ENCODE measurements around the gene C1orf232. TPM values are rescaled to one million over a fixed set of nuclear protein-coding genes. Genes with fewer than 3 reads are reported as not detected.

Gene C1orf232
- total and polyA plus RNA-seq, 9 of the 15 experiments (the other 6 are each of a cell fraction or from before 2014, with no cell fraction given), result not detected

DNA sequence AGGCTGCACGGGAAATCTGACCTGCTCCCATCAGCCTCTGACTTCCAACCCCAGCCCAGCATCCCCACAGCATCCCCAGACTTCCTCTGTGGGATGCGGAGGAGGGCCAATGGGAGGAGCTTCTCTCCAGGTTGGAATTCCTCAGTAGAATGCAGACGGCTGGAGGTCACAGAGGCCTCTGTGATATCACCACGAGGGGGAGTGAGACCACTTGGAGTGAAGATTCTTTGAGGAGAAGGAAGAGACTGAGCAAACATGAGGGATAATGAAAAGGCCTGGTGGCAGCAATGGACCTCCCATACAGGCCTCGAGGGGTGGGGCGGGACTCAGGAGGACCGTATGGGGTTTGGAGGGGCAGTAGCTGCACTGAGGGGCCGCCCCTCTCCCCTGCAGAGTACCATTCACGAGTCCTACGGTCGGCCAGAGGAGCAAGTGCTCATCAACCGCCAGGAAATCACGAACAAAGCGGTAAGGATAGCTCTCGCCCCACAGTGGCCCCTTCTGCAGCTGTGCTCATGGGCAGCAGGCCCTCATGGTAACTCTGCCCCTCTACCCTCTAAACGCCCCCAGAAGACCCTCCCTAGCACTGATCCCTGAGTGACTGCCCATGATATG lies 21.7 kb upstream of the C1orf232 start, which contains the start of gene CATSPER4 (continued):
- TF ChIP-seq RCOR1 (IDR thresholded peaks at IDR 0.05; ENCODE audit: borderline replicate concordance in 1 of 2, low read depth in 2 of 2, low read length in 2 of 2), result peak in 1 of 2 experiments; percentile 58; a peak in 1 of 4 replicates
- TF ChIP-seq, protein P1, sequence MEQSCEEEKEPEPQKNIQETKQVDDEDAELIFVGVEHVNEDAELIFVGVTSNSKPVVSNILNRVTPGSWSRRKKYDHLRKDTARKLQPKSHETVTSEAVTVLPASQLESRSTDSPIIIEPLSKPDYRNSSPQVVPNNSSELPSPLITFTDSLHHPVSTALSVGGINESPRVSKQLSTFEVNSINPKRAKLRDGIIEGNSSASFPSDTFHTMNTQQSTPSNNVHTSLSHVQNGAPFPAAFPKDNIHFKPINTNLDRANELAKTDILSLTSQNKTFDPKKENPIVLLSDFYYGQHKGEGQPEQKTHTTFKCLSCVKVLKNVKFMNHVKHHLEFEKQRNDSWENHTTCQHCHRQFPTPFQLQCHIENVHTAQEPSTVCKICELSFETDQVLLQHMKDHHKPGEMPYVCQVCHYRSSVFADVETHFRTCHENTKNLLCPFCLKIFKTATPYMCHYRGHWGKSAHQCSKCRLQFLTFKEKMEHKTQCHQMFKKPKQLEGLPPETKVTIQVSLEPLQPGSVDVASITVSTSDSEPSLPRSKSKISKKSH (CRISPR knock-in tag; IDR thresholded peaks at IDR 0.05), result no peak
- no peak for TF ChIP-seq GATAD2A (IDR thresholded peaks at IDR 0.05)
- peak; percentile 57 to 82 for TF ChIP-seq RAD21 (CRISPR knock-in tag; conservative IDR thresholded peaks at IDR 0.05 in 1 of 2, IDR thresholded peaks at IDR 0.05 in 1 of 2)
- TF ChIP-seq, protein P2, sequence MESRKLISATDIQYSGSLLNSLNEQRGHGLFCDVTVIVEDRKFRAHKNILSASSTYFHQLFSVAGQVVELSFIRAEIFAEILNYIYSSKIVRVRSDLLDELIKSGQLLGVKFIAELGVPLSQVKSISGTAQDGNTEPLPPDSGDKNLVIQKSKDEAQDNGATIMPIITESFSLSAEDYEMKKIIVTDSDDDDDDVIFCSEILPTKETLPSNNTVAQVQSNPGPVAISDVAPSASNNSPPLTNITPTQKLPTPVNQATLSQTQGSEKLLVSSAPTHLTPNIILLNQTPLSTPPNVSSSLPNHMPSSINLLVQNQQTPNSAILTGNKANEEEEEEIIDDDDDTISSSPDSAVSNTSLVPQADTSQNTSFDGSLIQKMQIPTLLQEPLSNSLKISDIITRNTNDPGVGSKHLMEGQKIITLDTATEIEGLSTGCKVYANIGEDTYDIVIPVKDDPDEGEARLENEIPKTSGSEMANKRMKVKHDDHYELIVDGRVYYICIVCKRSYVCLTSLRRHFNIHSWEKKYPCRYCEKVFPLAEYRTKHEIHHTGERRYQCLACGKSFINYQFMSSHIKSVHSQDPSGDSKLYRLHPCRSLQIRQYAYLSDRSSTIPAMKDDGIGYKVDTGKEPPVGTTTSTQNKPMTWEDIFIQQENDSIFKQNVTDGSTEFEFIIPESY (CRISPR knock-in tag; IDR thresholded peaks at IDR 0.05), result peak; percentile 89
- TF ChIP-seq MXI1 (IDR thresholded peaks at IDR 0.05; ENCODE audit: low read depth, low read length), result no peak
- TF ChIP-seq, protein P3, sequence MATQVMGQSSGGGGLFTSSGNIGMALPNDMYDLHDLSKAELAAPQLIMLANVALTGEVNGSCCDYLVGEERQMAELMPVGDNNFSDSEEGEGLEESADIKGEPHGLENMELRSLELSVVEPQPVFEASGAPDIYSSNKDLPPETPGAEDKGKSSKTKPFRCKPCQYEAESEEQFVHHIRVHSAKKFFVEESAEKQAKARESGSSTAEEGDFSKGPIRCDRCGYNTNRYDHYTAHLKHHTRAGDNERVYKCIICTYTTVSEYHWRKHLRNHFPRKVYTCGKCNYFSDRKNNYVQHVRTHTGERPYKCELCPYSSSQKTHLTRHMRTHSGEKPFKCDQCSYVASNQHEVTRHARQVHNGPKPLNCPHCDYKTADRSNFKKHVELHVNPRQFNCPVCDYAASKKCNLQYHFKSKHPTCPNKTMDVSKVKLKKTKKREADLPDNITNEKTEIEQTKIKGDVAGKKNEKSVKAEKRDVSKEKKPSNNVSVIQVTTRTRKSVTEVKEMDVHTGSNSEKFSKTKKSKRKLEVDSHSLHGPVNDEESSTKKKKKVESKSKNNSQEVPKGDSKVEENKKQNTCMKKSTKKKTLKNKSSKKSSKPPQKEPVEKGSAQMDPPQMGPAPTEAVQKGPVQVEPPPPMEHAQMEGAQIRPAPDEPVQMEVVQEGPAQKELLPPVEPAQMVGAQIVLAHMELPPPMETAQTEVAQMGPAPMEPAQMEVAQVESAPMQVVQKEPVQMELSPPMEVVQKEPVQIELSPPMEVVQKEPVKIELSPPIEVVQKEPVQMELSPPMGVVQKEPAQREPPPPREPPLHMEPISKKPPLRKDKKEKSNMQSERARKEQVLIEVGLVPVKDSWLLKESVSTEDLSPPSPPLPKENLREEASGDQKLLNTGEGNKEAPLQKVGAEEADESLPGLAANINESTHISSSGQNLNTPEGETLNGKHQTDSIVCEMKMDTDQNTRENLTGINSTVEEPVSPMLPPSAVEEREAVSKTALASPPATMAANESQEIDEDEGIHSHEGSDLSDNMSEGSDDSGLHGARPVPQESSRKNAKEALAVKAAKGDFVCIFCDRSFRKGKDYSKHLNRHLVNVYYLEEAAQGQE (IDR thresholded peaks at IDR 0.05; ENCODE audit: borderline replicate concordance), result peak; percentile 82
- TF ChIP-seq, protein P3 (CRISPR knock-in tag; IDR thresholded peaks at IDR 0.05; ENCODE audit: low read depth), result no peak
- TF ChIP-seq, protein P4, sequence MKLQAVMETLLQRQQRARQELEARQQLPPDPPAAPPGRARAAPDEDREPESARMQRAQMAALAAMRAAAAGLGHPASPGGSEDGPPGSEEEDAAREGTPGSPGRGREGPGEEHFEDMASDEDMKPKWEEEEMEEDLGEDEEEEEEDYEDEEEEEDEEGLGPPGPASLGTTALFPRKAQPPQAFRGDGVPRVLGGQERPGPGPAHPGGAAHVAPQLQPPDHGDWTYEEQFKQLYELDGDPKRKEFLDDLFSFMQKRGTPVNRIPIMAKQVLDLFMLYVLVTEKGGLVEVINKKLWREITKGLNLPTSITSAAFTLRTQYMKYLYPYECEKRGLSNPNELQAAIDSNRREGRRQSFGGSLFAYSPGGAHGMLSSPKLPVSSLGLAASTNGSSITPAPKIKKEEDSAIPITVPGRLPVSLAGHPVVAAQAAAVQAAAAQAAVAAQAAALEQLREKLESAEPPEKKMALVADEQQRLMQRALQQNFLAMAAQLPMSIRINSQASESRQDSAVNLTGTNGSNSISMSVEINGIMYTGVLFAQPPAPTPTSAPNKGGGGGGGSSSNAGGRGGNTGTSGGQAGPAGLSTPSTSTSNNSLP (IDR thresholded peaks at IDR 0.05; ENCODE audit: borderline replicate concordance, low read depth, low read length), result no peak
- no peak for TF ChIP-seq MYC (IDR thresholded peaks at IDR 0.05; ENCODE audit: low read depth, low read length)
- TF ChIP-seq MYC (CRISPR knock-in tag; IDR thresholded peaks at IDR 0.05; ENCODE audit: borderline replicate concordance, low read depth), result no peak
- TF ChIP-seq ARHGAP35 (IDR thresholded peaks at IDR 0.05; ENCODE audit: partially characterized antibody), result no peak
- peak; percentile 97 for TF ChIP-seq CTBP1 (IDR thresholded peaks at IDR 0.05; ENCODE audit: borderline replicate concordance)
- TF ChIP-seq ZNF444 (CRISPR knock-in tag; IDR thresholded peaks at IDR 0.05), result no peak
- TF ChIP-seq ESRRA (IDR thresholded peaks at IDR 0.05; ENCODE audit: borderline replicate concordance, low read depth), result peak; percentile 59
